T-helper 1 cell treated with Interleukin-12 subunit alpha and Interleukin-12 subunit beta and Interleukin-4 antibody, amounts not matched to agents 30 ng/mL and 1 ng/mL, for 36 hours (primary cell): ENCODE results near the gene DUSP9. TPM values are rescaled to one million over a fixed set of nuclear protein-coding genes. Genes with fewer than 3 reads are reported as not detected.

Experiments used
- intact Hi-C: fragments of 100-400 bp; cut with micrococcal nuclease; formaldehyde crosslinking; loops from one replicate; pipeline ENCODE4 v1.15.1; 2024
- total RNA-seq: library from RNA; stranded (reverse); gene quantifications from 2 replicates; pipeline ENCODE4 v1.2.3, GENCODE V29; 2022

DUSP9 gene
- total RNA-seq, 1 donor from 2014 or later: not detected

- intact Hi-C loops: loop anchor here (1.0 to 5.0 kb wide), 3 partner anchors 21 to 50 kb away; partner anchors contain the start of gene CCNQ
These were observed 706 bp downstream of the DUSP9 start for GRCh38 chrX:153647461-153648357.

GRCh38 chrX:153648358-153649177, 1.6 kb downstream of the DUSP9 start:
- intact Hi-C loops: loop anchor here (1.0 to 5.0 kb wide), 3 partner anchors 20 to 93 kb away; partner anchors contain the start of gene CCNQ

- intact Hi-C loops: loop anchor here (1.0 to 5.0 kb wide), 3 partner anchors 19 to 94 kb away; partner anchors contain the start of gene CCNQ
These were observed 2.3 kb downstream of the DUSP9 start for GRCh38 chrX:153649178-153649914.

- intact Hi-C loops: loop anchor here (1.0 to 5.0 kb wide), 3 partner anchors 19 to 95 kb away; partner anchors contain the start of gene CCNQ
These were observed 3.1 kb downstream of the DUSP9 start for GRCh38 chrX:153649915-153650782.

GRCh38 chrX:153650959-153651358, 4.0 kb downstream of the DUSP9 start:
- intact Hi-C loops: no loop called here

- intact Hi-C loops: no loop called here
These were observed 4.6 kb downstream of the DUSP9 start for GRCh38 chrX:153651540-153652079.

GRCh38 chrX:153653556-153653955, 6.6 kb downstream of the DUSP9 start:
- intact Hi-C loops: no loop called here

GRCh38 chrX:153657161-153657560, 10.2 kb downstream of the DUSP9 start:
- intact Hi-C loops: no loop called here

- intact Hi-C loops: no loop called here
These were observed 12.3 kb downstream of the DUSP9 start for GRCh38 chrX:153659268-153659667.

- intact Hi-C loops: loop anchor here (2.0 to 10.0 kb wide), 2 partner anchors 63 to 187 kb away; partner anchors contain the start of genes CCNQ and HAUS7
These were observed 15.3 kb downstream of the DUSP9 start for GRCh38 chrX:153662266-153662665.

GRCh38 chrX:153665726-153666306, 18.8 kb downstream of the DUSP9 start:
- intact Hi-C loops: loop anchor here (10.0 kb wide), 1 partner anchor 191 kb away; the partner anchor contains the start of gene HAUS7

- intact Hi-C loops: loop anchor here (10.0 kb wide), 1 partner anchor 193 kb away; the partner anchor contains the start of gene HAUS7
These were observed 20.4 kb downstream of the DUSP9 start for GRCh38 chrX:153667281-153667955.

- intact Hi-C loops: loop anchor here (1.0 to 10.0 kb wide), 8 partner anchors 19 to 727 kb away; partner anchors contain the start of gene HAUS7
These were observed 21.0 kb downstream of the DUSP9 start for GRCh38 chrX:153667956-153668396.

GRCh38 chrX:153668423-153669173, 21.6 kb downstream of the DUSP9 start:
- intact Hi-C loops: loop anchor here (1.0 to 10.0 kb wide), 9 partner anchors 20 to 728 kb away; partner anchors contain the start of gene HAUS7

- intact Hi-C loops: loop anchor here (1.0 to 10.0 kb wide), 5 partner anchors 21 to 729 kb away; partner anchors contain the start of gene HAUS7
These were observed 22.3 kb downstream of the DUSP9 start for GRCh38 chrX:153669174-153669890.

- intact Hi-C loops: loop anchor here (1.0 to 10.0 kb wide), 5 partner anchors 21 to 729 kb away; partner anchors contain the start of gene HAUS7
These were observed 23.1 kb downstream of the DUSP9 start for GRCh38 chrX:153669901-153670731.
